Measurements from ENCODE around the gene JMJD4.

JMJD4 gene

DNA sequence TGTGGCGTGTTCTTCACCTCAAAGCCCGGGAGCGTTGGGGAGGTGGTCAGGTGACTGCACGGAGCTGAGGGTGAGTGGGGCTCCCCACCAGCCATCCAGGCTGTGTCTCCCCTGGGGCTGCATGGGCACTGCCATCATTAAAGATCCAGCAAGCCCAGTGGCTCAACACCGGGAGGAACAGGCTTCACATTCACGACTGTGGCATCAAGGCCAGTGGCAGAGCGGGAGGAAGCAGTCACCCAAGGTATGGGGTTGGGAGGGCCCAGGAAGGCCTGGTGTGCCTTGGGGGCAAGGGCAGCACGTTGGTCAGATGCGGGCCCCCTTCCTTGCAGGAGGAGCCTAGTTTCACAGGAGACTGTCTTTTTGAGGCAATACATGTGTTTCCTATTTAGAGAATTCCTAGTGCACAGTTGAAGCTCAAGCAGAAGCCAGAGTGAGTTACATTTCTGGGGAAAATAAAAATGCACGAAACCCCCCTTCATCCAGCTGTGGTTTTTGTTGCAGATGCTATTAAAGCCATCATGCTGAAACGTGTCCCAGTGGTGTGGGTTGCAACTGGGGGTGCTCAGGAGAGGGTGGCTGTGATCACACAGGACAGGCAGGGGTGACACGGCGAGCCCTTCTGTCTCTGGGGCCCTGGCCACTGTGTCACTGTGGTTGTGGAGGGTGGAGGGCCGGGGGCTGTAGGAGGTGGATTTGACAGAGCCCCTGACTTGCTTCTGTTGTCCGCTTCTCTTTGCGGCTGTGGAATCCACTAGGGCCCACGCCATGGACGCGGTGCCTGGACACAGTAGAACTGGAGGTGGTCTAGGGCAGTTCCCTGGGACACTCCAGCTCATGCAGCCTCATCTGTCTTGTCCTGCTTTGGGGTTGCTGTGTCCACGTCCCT lies 34.2 kb upstream of the JMJD4 start:
- DNase-seq (ENCODE audit: low read depth), result no peak

DNA sequence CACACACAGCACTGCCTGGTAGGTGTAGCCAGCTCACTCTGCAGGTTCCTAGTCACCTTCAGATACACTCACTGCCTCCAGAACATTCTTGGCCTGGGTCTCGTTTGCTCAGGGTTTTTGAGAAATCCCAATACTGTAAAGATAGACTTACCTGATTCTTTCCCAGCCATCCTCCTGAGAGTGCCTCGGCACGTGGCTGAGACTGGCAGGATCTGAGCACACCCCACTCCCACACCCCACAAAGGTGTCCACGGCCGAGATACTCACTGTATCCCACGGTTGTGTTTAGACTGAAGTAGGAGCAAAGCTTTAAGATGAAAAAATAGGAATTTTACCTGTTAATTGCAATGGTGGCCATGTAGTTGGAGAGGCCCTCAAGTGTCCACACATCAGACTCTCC lies 33.5 kb upstream of the JMJD4 start:
- DNase-seq (ENCODE audit: low read depth), result no peak

DNA sequence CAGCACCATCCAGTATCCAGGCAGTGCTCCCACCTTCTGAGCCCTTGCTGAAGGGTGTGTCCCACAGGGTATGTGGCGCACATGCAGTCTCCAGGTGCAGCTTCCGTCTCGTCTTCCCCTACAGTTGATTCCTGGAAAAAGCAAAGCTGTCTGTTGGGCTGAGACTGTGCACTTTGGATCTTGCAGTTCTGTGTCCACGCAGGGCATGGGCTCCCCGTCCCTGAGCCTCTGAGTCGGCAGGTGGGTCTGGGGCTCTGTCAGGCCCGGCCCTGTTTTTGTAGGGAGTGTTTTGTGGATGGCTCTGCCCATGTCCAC lies 33.0 kb upstream of the JMJD4 start:
- DNase-seq (ENCODE audit: low read depth), result no peak

DNA sequence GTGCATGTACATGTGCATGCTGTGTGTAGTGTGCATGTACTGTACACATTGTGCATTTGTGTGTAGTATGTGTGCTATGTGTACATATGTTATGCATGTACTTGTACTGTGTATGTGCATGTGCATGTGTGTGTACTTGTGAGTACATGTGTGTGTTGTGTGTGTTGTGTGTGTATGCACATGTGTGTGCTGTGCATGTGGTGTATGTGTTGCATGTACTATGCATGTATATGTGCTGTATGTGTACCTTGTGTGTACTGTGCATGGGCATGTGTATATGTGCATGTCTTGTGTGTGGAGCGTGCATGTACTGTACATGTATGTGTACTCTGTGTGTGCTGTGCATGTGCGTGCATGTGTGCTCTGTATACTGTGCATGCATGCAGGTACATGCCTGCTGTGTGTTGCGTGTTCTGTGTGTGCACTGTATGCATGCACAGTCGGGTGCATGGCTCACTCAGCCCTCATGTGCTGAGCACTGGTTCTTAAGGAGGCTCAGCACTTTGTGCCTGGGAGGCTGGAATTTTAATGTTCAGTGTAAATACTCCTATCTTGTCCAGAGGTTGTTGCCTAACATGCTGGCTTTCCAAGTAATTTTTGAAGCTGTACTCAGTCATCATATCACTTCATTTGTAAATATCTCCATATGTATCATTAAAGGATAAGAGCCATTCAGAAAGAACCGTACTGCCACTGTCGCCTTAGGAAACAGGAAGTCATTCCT lies 32.5 kb upstream of the JMJD4 start:
- DNase-seq (ENCODE audit: low read depth), result no peak

DNA sequence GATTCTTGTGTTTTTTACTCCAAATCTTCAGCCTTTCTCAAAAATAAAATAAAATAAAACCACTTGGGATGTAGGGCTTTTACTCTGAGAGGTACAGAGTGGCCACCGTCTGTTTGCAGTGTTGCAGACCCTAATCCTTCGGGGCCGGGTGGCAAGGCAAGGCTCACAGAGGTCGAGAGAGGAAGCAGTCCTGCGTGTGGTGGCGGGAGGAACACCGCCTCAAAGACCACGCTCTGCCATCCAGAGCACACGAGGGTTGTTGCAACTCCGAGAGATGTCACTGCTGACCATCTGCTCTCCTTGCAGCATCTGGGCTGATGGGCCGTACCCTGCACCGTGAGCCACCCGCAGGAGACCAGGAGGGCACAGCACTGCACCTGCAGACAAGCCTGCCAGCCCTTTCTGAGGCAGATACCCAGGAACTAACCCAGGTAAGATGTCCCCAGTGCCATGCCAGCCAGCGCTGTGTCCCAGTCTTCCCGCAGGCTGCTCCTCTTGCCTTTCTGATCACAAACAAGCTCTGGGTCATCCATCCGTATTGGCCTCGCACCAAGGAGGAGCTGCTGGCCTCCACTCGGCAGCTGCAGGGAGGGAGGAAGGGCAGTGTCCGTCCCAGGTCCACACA lies 31.7 kb upstream of the JMJD4 start:
- DNase-seq (ENCODE audit: low read depth), result no peak

DNA sequence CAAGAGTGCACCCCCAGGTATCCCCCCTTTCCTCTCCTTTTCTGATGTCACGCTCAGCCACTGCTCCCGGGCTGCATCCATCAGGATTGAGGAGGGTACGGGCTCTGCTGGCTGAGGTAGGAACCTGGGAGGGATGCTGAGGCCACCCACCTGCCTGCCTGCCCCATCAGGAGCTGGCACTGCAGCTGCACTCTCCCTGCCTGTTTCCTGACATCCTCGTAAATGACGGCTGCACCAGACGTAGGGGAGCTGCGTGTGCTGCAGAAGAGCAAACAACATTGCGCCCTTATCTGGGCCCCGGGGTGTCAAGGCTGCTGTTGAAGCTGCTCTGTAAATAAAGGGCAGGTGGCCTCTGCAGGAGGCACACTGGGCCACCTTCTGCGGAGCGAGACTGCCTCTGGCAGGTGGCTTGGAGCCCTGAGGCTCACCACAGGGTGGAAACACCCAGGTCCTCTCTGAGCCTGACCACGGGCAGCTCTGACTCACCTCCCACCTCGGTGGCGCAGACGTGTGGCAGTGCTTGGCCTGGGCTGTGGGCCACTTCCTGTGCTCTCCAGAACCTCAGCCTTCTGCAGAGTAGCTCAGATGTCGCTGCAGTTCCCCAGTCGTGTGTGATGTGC lies 31.0 kb upstream of the JMJD4 start:
- peak; percentile 42 for DNase-seq (ENCODE audit: low read depth)

DNA sequence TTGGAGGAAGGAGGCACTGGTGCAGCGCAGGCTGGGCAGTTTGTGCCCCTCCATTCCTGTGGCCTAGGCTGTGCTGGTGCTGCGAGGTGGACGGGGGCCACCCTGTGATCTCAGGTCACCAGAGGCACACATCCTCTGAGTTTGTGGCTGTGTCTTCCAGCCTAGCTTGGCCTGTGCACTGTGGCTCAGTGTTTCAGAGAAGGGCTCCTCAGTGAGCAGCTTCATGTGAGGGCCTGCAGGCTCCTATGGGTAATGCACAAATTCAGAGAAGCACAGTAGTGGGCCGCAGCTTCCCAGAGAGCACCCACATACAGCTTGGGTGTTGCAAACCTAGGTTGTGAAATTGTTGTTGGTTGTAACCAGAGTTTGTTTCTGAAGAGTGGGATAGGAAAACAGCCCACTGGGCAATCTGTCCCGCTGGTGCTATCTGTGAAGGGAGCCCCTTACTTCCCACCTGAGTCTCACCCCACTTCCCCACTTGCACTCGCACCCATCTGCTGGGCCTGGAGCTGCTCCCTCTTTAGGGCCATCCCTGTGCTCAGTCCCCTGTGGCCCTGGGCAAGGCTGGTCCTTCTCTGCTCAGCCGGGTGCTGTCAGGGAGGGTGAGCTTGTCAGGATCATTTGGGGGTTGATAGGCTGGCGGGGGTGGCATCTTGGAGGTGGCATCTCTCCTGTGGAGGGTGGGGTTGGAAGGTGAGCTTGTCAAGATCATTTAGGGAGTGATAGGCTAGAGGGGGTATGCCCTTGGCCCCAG lies 30.3 kb upstream of the JMJD4 start:
- no peak for DNase-seq (ENCODE audit: low read depth)

DNA sequence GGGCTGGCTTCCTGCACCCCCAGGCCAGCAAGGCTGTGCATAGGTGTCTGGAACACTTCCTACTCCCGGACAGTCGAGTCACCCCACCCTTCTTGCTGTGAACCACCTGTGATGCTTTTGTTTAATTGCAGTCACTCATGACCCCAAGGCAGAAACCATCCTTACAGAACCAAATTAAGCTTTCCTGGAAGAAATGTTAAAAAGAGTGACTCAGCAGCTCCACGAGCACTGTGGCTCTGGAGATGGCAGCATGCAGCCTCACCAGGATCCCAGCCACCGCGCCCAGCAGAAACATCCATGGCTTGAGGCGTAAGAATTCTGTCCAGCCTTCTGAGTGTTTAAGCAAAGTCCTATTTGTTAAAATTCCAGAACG lies 28.9 kb upstream of the JMJD4 start:
- no peak for DNase-seq (ENCODE audit: low read depth)

DNA sequence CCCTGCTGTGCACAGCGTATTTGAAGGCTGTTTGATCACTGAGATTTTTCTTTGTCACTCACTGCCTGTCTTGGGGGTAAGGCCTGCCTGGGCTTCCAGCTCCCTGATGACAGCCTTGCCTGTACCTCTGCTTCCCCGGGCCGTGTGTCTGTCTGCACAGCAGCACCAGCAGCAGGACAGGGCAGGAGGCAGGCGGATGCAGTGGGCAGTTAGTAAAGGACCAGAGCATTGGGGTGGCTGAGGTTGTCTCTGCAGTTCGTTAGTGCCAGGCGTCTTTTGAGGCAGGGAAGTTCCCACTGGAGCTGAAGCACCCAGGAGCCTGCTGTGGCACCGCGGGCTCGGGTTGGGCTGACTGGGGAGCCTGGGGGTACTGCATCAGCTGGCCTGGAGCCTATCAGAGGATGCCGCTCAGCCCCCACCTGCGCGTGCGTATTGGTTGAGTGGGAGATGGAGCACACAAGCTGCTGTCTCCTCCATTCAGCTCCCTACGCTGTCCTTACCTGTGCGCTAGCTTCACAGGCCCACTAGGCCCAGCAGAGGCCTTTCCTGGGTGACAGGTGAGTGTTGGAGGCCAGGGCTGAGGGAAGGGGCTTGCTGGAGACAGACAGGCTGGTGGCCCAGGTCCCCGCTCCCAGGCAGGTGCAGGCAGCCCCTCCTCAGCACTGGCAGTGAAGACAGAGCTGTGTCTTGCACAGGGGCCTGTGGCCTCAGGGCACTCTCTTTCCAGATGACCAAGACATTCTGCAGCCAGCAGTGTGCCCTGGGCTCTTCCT lies 28.3 kb upstream of the JMJD4 start:
- DNase-seq (ENCODE audit: low read depth), result no peak

DNA sequence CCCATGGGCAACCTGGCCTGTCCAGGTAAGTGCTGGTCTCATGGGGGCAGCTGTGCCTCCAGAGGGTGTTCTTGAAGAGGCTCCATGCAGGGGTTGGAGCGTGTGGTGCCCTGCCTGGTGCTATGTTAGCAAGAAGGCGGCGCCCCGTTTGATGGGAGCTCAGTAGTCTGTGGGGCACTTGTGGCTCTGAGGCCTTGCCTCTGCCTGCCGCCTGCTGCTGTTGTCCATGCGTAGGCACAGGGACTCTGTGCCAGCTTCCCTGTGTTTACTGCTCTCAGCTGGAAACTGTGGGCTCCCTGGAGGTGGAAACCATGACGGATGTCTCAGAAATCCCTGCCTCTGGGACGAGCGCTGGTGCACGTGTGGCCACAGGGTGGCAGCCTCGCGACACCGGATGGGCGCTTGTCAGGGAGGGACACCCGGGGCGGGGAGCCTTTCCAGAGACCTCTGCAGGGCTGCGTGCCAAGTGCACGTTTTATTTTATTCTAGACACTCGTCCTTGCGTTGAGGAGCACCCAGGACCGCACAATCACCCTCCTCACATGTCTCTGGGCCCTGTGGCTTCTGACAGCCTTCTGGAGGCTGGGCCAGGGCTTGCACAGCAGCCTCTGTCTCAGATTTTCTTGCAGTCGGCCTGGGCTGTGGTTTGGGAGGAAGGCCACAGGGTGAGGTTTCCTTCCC lies 27.3 kb upstream of the JMJD4 start:
- peak; percentile 81 for DNase-seq (ENCODE audit: low read depth)

DNA sequence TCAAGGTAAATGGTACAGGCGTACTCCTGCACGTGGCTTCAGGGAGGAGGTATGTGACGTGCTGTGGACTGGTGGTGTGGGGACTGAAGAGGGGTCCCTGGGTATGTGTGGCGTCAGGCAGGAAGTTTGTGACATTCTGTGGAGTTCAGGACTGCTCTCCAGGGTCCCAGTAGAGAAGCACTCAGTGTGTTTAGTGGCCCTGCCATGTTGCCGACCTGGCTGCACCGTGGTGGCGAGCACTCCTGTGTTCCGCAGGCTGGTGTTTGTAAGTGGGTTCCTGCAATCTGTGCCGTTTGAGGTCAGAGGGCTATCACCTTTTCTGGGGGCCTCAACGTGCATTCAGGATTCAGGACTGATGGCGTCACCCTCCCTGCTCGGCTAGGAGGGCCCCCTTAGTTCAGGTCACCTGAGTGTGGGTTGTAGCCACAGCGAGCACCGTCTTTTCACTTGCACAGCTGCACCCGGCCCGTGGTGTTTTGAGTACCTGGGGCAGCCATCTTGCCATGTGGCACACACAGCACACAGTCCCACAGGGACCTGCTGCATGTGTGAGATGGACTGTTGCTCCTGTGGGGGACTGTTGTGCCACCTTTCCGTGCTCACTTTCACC lies 26.6 kb upstream of the JMJD4 start:
- DNase-seq (ENCODE audit: low read depth), result no peak

DNA sequence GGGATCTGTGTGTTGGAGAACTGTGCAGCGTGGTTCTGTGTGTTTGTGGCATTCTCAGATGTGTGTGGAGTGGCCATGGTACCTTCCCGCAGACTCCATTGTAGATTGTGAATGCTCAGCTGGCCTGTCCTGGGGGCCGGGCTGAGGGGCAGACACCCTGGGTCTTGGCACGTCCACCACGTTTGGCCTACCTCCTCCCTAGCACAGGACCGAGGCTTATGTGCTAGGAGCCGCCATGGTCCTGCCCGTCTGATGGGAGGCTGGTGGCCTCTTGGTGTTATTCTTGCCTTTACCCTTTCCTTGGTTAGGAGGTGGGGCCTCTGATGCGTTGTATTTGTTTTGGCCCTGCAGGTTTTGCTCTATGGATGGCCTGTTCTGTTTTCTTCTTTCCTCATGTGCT lies 25.3 kb upstream of the JMJD4 start:
- no peak for DNase-seq (ENCODE audit: low read depth)

DNA sequence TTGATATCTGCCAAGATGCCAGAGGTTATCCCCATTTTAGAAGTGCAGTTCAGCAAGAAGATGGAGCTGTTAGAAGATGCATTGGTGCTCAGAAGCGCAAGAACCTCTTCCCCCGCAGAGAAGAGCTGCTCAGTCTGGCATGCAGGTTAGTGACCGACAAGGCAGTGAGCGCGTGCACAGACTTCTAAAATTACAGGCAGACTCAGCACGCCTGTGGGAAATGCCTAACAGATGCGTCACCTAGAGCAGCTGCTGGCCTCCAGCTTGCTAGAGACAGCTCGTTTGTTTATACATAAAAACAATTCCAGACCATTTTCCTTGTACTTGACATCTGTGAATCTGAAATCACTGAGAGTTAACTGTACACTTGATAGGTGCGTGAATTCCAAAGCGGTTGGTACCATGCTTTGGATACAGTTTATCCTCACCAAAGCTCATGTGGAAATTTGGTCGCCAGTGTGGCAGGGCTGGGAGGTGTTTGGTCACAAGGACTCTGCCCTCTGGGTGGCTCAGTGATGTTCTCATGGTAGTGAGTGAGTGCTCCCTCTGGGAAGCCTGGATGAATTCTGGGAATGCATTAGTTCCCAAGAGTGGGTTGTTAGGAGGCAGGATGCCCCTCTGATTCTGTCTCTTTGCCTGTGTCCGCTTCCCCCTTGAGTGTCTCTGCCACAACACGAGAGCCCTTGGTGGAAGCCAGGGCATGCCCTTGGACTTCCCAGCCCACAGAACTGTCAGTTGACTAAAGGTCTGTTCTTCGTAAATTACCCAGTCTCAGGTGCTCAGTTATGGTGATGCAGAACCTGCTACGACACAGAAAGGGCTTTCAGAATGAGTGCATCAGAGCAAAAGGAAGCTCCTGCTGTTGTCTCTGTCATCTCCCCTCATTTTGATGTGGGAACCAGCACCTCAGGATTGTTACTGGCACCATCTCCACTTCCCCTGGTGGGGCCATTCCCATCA lies 24.5 kb upstream of the JMJD4 start:
- no peak for DNase-seq (ENCODE audit: low read depth)

DNA sequence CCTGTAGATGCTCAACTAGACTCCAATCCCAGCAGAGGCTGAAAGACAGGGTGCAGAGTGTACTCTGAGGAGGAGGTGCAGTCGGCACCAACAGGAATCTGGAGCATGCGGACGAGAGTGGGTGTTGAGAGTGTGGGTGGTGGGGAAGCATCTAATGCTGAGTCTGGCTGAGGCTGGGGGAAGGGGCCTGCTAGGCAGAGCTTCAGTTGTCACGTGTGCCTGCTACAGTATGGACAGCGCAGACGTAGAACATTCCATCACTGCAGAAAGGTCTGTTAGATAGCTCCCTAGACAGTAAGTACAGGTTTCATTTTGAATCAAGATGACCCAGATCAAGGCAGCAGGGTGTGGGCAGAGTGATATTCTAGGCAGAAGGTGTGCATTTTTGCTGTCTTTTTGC lies 23.3 kb upstream of the JMJD4 start:
- no peak for DNase-seq (ENCODE audit: low read depth)

DNA sequence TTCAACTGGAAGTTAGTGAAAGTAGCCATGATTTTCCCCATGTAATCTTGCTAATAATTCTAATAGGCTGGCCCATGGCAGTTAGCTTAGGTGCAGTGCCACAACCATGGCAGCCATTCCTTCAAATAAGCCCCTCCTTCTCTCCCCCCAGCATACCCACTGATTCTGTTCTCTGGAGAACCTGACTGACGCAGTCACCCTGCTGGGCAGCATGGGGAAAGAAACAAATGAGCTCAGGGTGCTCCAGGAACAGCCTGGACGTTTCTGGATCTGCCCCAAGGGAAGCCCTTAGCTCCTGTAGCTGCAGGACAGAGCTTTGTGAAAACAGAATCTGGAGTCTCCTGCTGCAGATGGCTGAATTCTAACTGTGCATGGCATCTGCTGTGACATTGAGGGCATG lies 22.7 kb upstream of the JMJD4 start:
- DNase-seq (ENCODE audit: low read depth), result no peak

DNA sequence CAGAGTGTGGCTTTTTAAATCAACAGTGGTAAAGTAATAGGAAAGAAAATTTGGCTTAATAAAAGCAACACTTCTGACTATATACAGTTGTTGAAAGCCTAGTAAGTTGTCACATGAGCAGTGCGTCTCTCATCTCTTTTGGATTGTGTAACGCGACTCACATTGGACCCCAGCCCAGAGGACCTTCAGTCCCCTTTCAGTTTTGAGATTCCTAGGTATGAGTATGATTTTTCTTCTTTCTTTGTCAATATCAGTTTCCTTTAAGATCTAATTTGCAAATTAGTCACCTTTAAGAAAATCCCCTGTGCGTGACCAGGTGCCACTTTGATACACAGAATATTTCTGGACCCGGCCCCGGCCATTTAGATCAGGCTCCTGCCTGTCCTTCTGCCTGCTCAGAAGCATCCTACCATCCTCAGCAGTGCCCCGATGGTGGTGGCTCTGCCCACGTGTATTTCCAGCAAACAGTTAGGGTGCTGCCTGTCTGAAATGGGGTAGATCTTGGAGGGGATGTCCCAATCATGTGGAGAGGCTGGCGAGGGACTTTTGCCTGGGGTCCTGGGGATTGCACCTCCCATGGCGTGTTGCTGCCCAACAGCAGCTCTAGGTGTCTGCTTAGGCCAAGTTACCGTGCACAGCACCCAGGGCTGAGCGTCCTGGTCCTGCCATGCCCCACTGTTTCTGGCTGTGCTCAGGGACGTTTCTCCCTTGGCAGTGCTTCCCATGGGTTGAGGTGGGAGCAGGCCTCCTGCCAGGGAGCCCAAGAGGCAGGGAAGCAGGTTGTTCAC lies 21.3 kb upstream of the JMJD4 start:
- no peak for DNase-seq (ENCODE audit: low read depth)

DNA sequence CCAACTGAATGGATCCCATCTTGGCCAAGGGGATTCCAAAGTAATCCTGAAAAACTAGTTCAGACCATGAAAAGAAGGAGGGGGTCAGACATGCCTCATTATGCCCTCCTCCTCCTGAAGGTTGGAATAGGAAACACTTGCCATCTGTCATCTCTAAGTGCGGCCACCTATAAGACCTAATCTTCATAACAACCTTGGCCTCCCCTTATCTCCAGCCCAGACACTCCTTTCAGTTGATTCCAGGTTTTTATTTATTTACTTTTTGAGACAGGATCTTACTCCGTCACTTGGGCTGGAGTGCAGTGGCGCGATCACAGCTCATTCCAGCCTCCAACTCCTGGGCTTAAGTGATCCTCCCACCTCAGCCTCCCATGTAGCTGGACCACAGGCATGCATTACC lies 19.9 kb upstream of the JMJD4 start:
- DNase-seq (ENCODE audit: low read depth), result no peak

DNA sequence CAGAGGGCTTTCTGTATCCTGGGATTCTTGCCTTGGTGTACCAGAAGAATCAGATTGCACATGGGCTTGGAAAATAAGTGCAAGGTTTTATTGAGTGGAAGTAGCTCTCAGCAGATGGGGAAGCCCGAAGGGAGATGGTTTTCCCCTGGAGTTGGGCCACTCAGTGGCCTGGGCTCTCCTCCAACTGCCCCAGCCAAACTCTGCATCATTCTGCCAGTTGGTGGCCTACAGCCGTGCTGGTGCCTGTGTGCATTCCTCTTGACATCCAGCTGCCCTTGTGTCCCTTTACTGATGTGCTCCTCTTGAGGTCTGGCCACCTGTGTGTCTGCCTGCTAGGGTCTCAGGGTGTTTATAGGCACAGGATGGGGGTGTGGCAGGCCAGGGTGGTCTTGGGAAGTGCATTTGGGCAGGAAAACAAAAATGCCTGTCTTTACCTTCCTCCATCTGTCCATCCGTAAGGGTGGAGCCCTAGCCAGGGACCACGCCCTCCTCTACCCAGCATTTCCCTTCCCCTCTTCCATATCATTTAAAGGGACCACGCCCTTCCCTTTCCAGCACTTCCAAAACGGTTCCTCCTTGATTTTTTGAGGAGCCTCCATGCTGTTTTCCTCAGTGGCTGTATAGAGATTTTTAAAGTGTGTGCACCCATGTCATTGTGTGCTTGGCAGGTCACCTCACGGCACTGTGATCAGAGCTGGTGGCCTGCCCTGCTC lies 19.1 kb upstream of the JMJD4 start:
- DNase-seq (ENCODE audit: low read depth), result no peak
